HG03175 (cell line): ENCODE results near the gene SPINK1.
"Not testable (repeated sequence)": the region's sequence is repeated elsewhere in the genome, so short reads cannot be mapped to it uniquely, and the experiment has no call there.

Source experiments
- ATAC-seq: cut with Tn5 transposase; IDR thresholded peaks from one replicate; pipeline ENCODE4 v1.9.1; 2021; ENCODE audit warnings: mild to moderate bottlenecking, moderate library complexity; ENCODE audit not compliant: unreplicated experiment

SPINK1 gene

GRCh38 chr5:147854894-147855773 is 23.7 kb upstream of the SPINK1 start:
- no peak for ATAC-seq

GRCh38 chr5:147854331-147854730 is 22.9 kb upstream of the SPINK1 start:
- no peak for ATAC-seq

GRCh38 chr5:147853372-147853987 is 22.0 kb upstream of the SPINK1 start:
- no peak for ATAC-seq

- no peak for ATAC-seq
These were observed 20.9 kb upstream of the SPINK1 start for GRCh38 chr5:147852365-147852764.

GRCh38 chr5:147851578-147851977 is 20.1 kb upstream of the SPINK1 start:
- no peak for ATAC-seq

GRCh38 chr5:147849226-147849625 is 17.8 kb upstream of the SPINK1 start:
- no peak for ATAC-seq

GRCh38 chr5:147845618-147846017 is 14.1 kb upstream of the SPINK1 start:
- no peak for ATAC-seq

GRCh38 chr5:147844846-147845245 is 13.4 kb upstream of the SPINK1 start:
- no peak for ATAC-seq

- no peak for ATAC-seq
These were observed 11.4 kb upstream of the SPINK1 start for GRCh38 chr5:147842869-147843268.

GRCh38 chr5:147836439-147836838 is 5.0 kb upstream of the SPINK1 start:
- no peak for ATAC-seq

GRCh38 chr5:147835386-147835798 is 3.9 kb upstream of the SPINK1 start:
- ATAC-seq = no peak

- ATAC-seq = no peak
These were observed 1.1 kb upstream of the SPINK1 start for GRCh38 chr5:147832541-147832940.

- no peak for ATAC-seq
These were observed 1.4 kb downstream of the SPINK1 start for GRCh38 chr5:147830035-147830434.

GRCh38 chr5:147827017-147827416 is 4.5 kb downstream of the SPINK1 start:
- ATAC-seq = not testable (repeated sequence)

GRCh38 chr5:147826361-147826760 is 5.1 kb downstream of the SPINK1 start:
- no peak for ATAC-seq

GRCh38 chr5:147822686-147823491 is 8.6 kb downstream of the SPINK1 start:
- peak; percentile 80 for ATAC-seq

GRCh38 chr5:147822222-147822621 is 9.2 kb downstream of the SPINK1 start:
- ATAC-seq = not testable (repeated sequence)

- ATAC-seq = no peak
These were observed 9.7 kb downstream of the SPINK1 start for GRCh38 chr5:147821766-147822165.

GRCh38 chr5:147819261-147819770 is 12.2 kb downstream of the SPINK1 start:
- no peak for ATAC-seq

- no peak for ATAC-seq
These were observed 13.2 kb downstream of the SPINK1 start for GRCh38 chr5:147818290-147818689.

GRCh38 chr5:147813696-147814095 is 17.8 kb downstream of the SPINK1 start:
- no peak for ATAC-seq
